ENCODE data around the gene SUSD4. TPM values are rescaled to one million over a fixed set of nuclear protein-coding genes. Genes with fewer than 3 reads are reported as not detected.

The SUSD4 gene
- polyA plus RNA-seq, 4 donors, result 0.27 to 1.5 (median 0.61) TPM; not detected in 1

- H3K27me3 ChIP-seq (ENCODE audit: control insufficient read depth in 3 of 3, insufficient read depth in 3 of 3, low read length in 3 of 3), result peaks cover 0 to 2% (median 0%) of the 10 kb centered on the region in 3 donors
These were observed 44.6 kb downstream of the SUSD4 start for GRCh38 chr1:223319398-223319797.

GRCh38 chr1:223316082-223316481, 47.9 kb downstream of the SUSD4 start:
- FAIRE-seq, result no peak
- no peak overlapping the region for H3K4me3 ChIP-seq (ENCODE audit: low read depth in 1 of 3, low read length in 3 of 3)
- H3K27me3 ChIP-seq (ENCODE audit: control insufficient read depth in 3 of 3, insufficient read depth in 3 of 3, low read length in 3 of 3), result no peaks in the 10 kb centered on the region
- no peak for DNase-seq
- no peaks in the 10 kb centered on the region for H3K4me1 ChIP-seq (ENCODE audit: control insufficient read depth in 3 of 3, insufficient read depth in 2 of 3, low read depth in 1 of 3, low read length in 2 of 3)
- H3K9me3 ChIP-seq (ENCODE audit: control insufficient read depth in 2 of 2, insufficient read depth in 1 of 2, low read depth in 1 of 2, low read length in 1 of 2), result no peaks in the 10 kb centered on the region
- WGBS, 3 donors, result 81 to 92% (median 89%) methylated on average over 3 of the region's 3 CpGs
- no peak overlapping the region for H3K27ac ChIP-seq (ENCODE audit: low read depth in 1 of 3, low read length in 2 of 3)
- H3K36me3 ChIP-seq (ENCODE audit: control insufficient read depth in 3 of 3, insufficient read depth in 2 of 3, low read depth in 1 of 3, low read length in 3 of 3), result no peaks in the 10 kb centered on the region

More at GRCh38 chr1:223319398-223319797, 44.6 kb downstream of the SUSD4 start:
- FAIRE-seq (no peak), DNase-seq (no peak)
- Histone ChIP-seq H3K4me3 (ENCODE audit: low read depth in 1 of 3, low read length in 3 of 3) (no peak overlapping the region), H3K36me3 (ENCODE audit: control insufficient read depth in 3 of 3, insufficient read depth in 2 of 3, low read depth in 1 of 3, low read length in 3 of 3) (no peaks in the 10 kb centered on the region), H3K27ac (ENCODE audit: low read depth in 1 of 3, low read length in 2 of 3) (no peak overlapping the region), H3K4me1 (ENCODE audit: control insufficient read depth in 3 of 3, insufficient read depth in 2 of 3, low read depth in 1 of 3, low read length in 2 of 3) (no peaks in the 10 kb centered on the region), H3K9me3 (ENCODE audit: control insufficient read depth in 2 of 2, insufficient read depth in 1 of 2, low read depth in 1 of 2, low read length in 1 of 2) (no peaks in the 10 kb centered on the region)
- 70 to 85% (median 71%) methylated on average over 3 of the region's 3 CpGs for WGBS, 3 donors

- H3K27ac ChIP-seq (ENCODE audit: low read depth in 1 of 3, low read length in 2 of 3), result no peak overlapping the region
- FAIRE-seq (no peak), DNase-seq (no peak)
- no peaks in the 10 kb centered on the region for H3K27me3 ChIP-seq (ENCODE audit: control insufficient read depth in 3 of 3, insufficient read depth in 3 of 3, low read length in 3 of 3)
- H3K4me1 ChIP-seq (ENCODE audit: control insufficient read depth in 3 of 3, insufficient read depth in 2 of 3, low read depth in 1 of 3, low read length in 2 of 3), result no peaks in the 10 kb centered on the region
- H3K4me3 ChIP-seq (ENCODE audit: low read depth in 1 of 3, low read length in 3 of 3), result no peak overlapping the region
- H3K9me3 ChIP-seq (ENCODE audit: control insufficient read depth in 2 of 2, insufficient read depth in 1 of 2, low read depth in 1 of 2, low read length in 1 of 2), result no peaks in the 10 kb centered on the region
- no peaks in the 10 kb centered on the region for H3K36me3 ChIP-seq (ENCODE audit: control insufficient read depth in 3 of 3, insufficient read depth in 2 of 3, low read depth in 1 of 3, low read length in 3 of 3)
- WGBS, 3 donors, result 59 to 86% (median 77%) methylated on average over 2 of the region's 2 CpGs
These were observed 48.3 kb downstream of the SUSD4 start for GRCh38 chr1:223315665-223316064.

- Histone ChIP-seq H3K27me3 (ENCODE audit: control insufficient read depth in 3 of 3, insufficient read depth in 3 of 3, low read length in 3 of 3) (no peaks in the 10 kb centered on the region), H3K9me3 (ENCODE audit: control insufficient read depth in 2 of 2, insufficient read depth in 1 of 2, low read depth in 1 of 2, low read length in 1 of 2) (no peaks in the 10 kb centered on the region), H3K36me3 (ENCODE audit: control insufficient read depth in 3 of 3, insufficient read depth in 2 of 3, low read depth in 1 of 3, low read length in 3 of 3) (no peaks in the 10 kb centered on the region), H3K27ac (ENCODE audit: low read depth in 1 of 3, low read length in 2 of 3) (no peak overlapping the region), H3K4me1 (ENCODE audit: control insufficient read depth in 3 of 3, insufficient read depth in 2 of 3, low read depth in 1 of 3, low read length in 2 of 3) (no peaks in the 10 kb centered on the region), H3K4me3 (ENCODE audit: low read depth in 1 of 3, low read length in 3 of 3) (no peak overlapping the region)
- FAIRE-seq, result no peak
- DNase-seq, result no peak
These were observed 50.6 kb downstream of the SUSD4 start for GRCh38 chr1:223313415-223313754.

GRCh38 chr1:223312705-223313414, 51.1 kb downstream of the SUSD4 start:
- WGBS, 3 donors, result 37 to 61% (median 48%) methylated on average over 5 of the region's 5 CpGs
- Histone ChIP-seq H3K27ac (ENCODE audit: low read depth in 1 of 3, low read length in 2 of 3) (no peak overlapping the region), H3K9me3 (ENCODE audit: control insufficient read depth in 2 of 2, insufficient read depth in 1 of 2, low read depth in 1 of 2, low read length in 1 of 2) (no peaks in the 10 kb centered on the region), H3K4me3 (ENCODE audit: low read depth in 1 of 3, low read length in 3 of 3) (no peak overlapping the region), H3K4me1 (ENCODE audit: control insufficient read depth in 3 of 3, insufficient read depth in 2 of 3, low read depth in 1 of 3, low read length in 2 of 3) (no peaks in the 10 kb centered on the region), H3K36me3 (ENCODE audit: control insufficient read depth in 3 of 3, insufficient read depth in 2 of 3, low read depth in 1 of 3, low read length in 3 of 3) (no peaks in the 10 kb centered on the region), H3K27me3 (ENCODE audit: control insufficient read depth in 3 of 3, insufficient read depth in 3 of 3, low read length in 3 of 3) (no peaks in the 10 kb centered on the region)
- FAIRE-seq (no peak), DNase-seq (no peak)

- Histone ChIP-seq H3K27me3 (ENCODE audit: control insufficient read depth in 3 of 3, insufficient read depth in 3 of 3, low read length in 3 of 3) (no peaks in the 10 kb centered on the region), H3K4me1 (ENCODE audit: control insufficient read depth in 3 of 3, insufficient read depth in 2 of 3, low read depth in 1 of 3, low read length in 2 of 3) (no peaks in the 10 kb centered on the region), H3K36me3 (ENCODE audit: control insufficient read depth in 3 of 3, insufficient read depth in 2 of 3, low read depth in 1 of 3, low read length in 3 of 3) (no peaks in the 10 kb centered on the region), H3K9me3 (ENCODE audit: control insufficient read depth in 2 of 2, insufficient read depth in 1 of 2, low read depth in 1 of 2, low read length in 1 of 2) (no peaks in the 10 kb centered on the region), H3K27ac (ENCODE audit: low read depth in 1 of 3, low read length in 2 of 3) (no peak overlapping the region), H3K4me3 (ENCODE audit: low read depth in 1 of 3, low read length in 3 of 3) (no peak overlapping the region)
- FAIRE-seq (no peak), DNase-seq (no peak)
- 69 to 89% (median 85%) methylated on average over 2 of the region's 2 CpGs for WGBS, 3 donors
These were observed 51.7 kb downstream of the SUSD4 start for GRCh38 chr1:223312273-223312672.

GRCh38 chr1:223311826-223312225, 52.1 kb downstream of the SUSD4 start:
- Histone ChIP-seq H3K27me3 (ENCODE audit: control insufficient read depth in 3 of 3, insufficient read depth in 3 of 3, low read length in 3 of 3) (no peaks in the 10 kb centered on the region), H3K9me3 (ENCODE audit: control insufficient read depth in 2 of 2, insufficient read depth in 1 of 2, low read depth in 1 of 2, low read length in 1 of 2) (no peaks in the 10 kb centered on the region), H3K36me3 (ENCODE audit: control insufficient read depth in 3 of 3, insufficient read depth in 2 of 3, low read depth in 1 of 3, low read length in 3 of 3) (no peaks in the 10 kb centered on the region), H3K27ac (ENCODE audit: low read depth in 1 of 3, low read length in 2 of 3) (no peak overlapping the region), H3K4me3 (ENCODE audit: low read depth in 1 of 3, low read length in 3 of 3) (no peak overlapping the region), H3K4me1 (ENCODE audit: control insufficient read depth in 3 of 3, insufficient read depth in 2 of 3, low read depth in 1 of 3, low read length in 2 of 3) (no peaks in the 10 kb centered on the region)
- 80 to 87% (median 81%) methylated on average over 3 of the region's 3 CpGs for WGBS, 3 donors
- no peak for FAIRE-seq
- no peak for DNase-seq

- Histone ChIP-seq H3K36me3 (ENCODE audit: control insufficient read depth in 3 of 3, insufficient read depth in 2 of 3, low read depth in 1 of 3, low read length in 3 of 3) (no peaks in the 10 kb centered on the region), H3K4me1 (ENCODE audit: control insufficient read depth in 3 of 3, insufficient read depth in 2 of 3, low read depth in 1 of 3, low read length in 2 of 3) (no peaks in the 10 kb centered on the region), H3K27me3 (ENCODE audit: control insufficient read depth in 3 of 3, insufficient read depth in 3 of 3, low read length in 3 of 3) (no peaks in the 10 kb centered on the region), H3K4me3 (ENCODE audit: low read depth in 1 of 3, low read length in 3 of 3) (no peak overlapping the region), H3K27ac (ENCODE audit: low read depth in 1 of 3, low read length in 2 of 3) (no peak overlapping the region), H3K9me3 (ENCODE audit: control insufficient read depth in 2 of 2, insufficient read depth in 1 of 2, low read depth in 1 of 2, low read length in 1 of 2) (no peaks in the 10 kb centered on the region)
- WGBS, 3 donors, result 51 to 70% (median 62%) methylated on average over 2 of the region's 2 CpGs
- FAIRE-seq (no peak), DNase-seq (no peak)
These were observed 55.8 kb downstream of the SUSD4 start for GRCh38 chr1:223308136-223308535.

GRCh38 chr1:223307544-223307943, 56.4 kb downstream of the SUSD4 start:
- Histone ChIP-seq H3K4me3 (ENCODE audit: low read depth in 1 of 3, low read length in 3 of 3) (no peak overlapping the region), H3K9me3 (ENCODE audit: control insufficient read depth in 2 of 2, insufficient read depth in 1 of 2, low read depth in 1 of 2, low read length in 1 of 2) (no peaks in the 10 kb centered on the region), H3K27me3 (ENCODE audit: control insufficient read depth in 3 of 3, insufficient read depth in 3 of 3, low read length in 3 of 3) (no peaks in the 10 kb centered on the region), H3K36me3 (ENCODE audit: control insufficient read depth in 3 of 3, insufficient read depth in 2 of 3, low read depth in 1 of 3, low read length in 3 of 3) (no peaks in the 10 kb centered on the region), H3K27ac (ENCODE audit: low read depth in 1 of 3, low read length in 2 of 3) (no peak overlapping the region), H3K4me1 (ENCODE audit: control insufficient read depth in 3 of 3, insufficient read depth in 2 of 3, low read depth in 1 of 3, low read length in 2 of 3) (no peaks in the 10 kb centered on the region)
- FAIRE-seq, result no peak
- WGBS, 3 donors, result 82 to 88% (median 82%) methylated on average over 5 of the region's 5 CpGs
- DNase-seq, result no peak
